Neural cell (in vitro differentiated cells): ENCODE data around the gene KIF5B.

ENCODE experiments used
- CTCF ChIP-seq: fragments of 450-650 bp; IDR thresholded peaks from 2 replicates; pipeline ENCODE4 v1.5.1; 2014; ENCODE audit warnings: antibody characterized with exemption, mild to moderate bottlenecking, moderate library complexity; ENCODE audit not compliant: poor library complexity, severe bottlenecking
- EP300 ChIP-seq: fragments of 450-650 bp; conservative IDR thresholded peaks from 2 replicates; pipeline ENCODE4 v1.6.1; 2014; ENCODE audit warnings: antibody characterized with exemption, mild to moderate bottlenecking, moderate library complexity; ENCODE audit not compliant: poor library complexity, severe bottlenecking
- EZH2 ChIP-seq: fragments of 200-600, 300-800 bp; shearing (Covaris generic), sonication (generic); IDR thresholded peaks from 2 replicates; pipeline ENCODE4 v1.6.1; 2014; ENCODE audit warnings: antibody characterized with exemption, low read length, borderline replicate concordance, mild to moderate bottlenecking; ENCODE audit not compliant: insufficient read depth, poor library complexity, severe bottlenecking
- MXI1 ChIP-seq: fragments of 450-650 bp; conservative IDR thresholded peaks from 2 replicates; pipeline ENCODE4 v1.6.1; 2014; ENCODE audit warnings: antibody characterized with exemption, mild to moderate bottlenecking; ENCODE audit not compliant: poor library complexity, severe bottlenecking
- POLR2AphosphoS5 ChIP-seq: IDR thresholded peaks from 2 replicates; pipeline ENCODE4 v1.6.1; 2012
- RAD21 ChIP-seq: fragments of 450-650 bp; conservative IDR thresholded peaks from 2 replicates; pipeline ENCODE4 v1.6.1; 2014; ENCODE audit warnings: antibody characterized with exemption, mild to moderate bottlenecking, moderate library complexity
- REST ChIP-seq: IDR thresholded peaks from 2 replicates; pipeline ENCODE4 v1.6.1; 2012; ENCODE audit warnings: borderline replicate concordance
- SMC3 ChIP-seq: fragments of 450-650 bp; conservative IDR thresholded peaks from 2 replicates; pipeline ENCODE4 v1.6.1; 2014; ENCODE audit warnings: antibody characterized with exemption, mild to moderate bottlenecking, moderate library complexity; ENCODE audit not compliant: poor library complexity

GRCh38 chr10:31963589-31963980, 92.6 kb downstream of the KIF5B start:
- TF ChIP-seq CTCF (no peak), EZH2 (no peak), REST (no peak), POLR2AphosphoS5 (no peak), EP300 (no peak), SMC3 (no peak), RAD21 (no peak), MXI1 (no peak)
